SH-SY5Y (cell line): ENCODE data around the gene GDF9.

Experiments used
- GATA2 ChIP-seq: IDR thresholded peaks from 2 replicates; pipeline ENCODE4 v1.6.1; 2011; ENCODE audit warnings: mild to moderate bottlenecking, low read depth, low read length
- GATA3 ChIP-seq: IDR thresholded peaks from 2 replicates; pipeline ENCODE4 v1.6.1; 2011; ENCODE audit warnings: low read depth, mild to moderate bottlenecking, low read length, moderate library complexity

GDF9 gene

DNA sequence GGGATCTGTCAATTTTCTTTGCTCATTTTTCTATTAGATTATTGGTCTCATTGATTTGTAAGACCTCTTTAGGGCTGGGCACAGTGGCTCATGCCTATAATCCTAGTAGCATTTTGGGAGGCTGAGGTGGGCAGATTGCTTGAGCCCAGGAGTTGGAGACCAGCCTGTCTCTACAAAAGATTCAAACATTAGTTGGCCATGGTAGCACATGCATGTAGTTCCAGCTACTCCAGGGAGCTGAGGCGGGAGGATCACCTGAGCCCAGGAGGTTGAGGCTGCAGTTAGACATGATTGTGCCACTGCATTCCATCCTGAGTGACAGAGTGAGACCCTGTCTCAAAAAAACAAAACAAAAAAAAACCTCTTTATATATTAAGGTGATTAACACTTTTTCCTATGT, 29.4 kb downstream of the GDF9 start:
- TF ChIP-seq GATA2 (no peak), GATA3 (no peak)

DNA sequence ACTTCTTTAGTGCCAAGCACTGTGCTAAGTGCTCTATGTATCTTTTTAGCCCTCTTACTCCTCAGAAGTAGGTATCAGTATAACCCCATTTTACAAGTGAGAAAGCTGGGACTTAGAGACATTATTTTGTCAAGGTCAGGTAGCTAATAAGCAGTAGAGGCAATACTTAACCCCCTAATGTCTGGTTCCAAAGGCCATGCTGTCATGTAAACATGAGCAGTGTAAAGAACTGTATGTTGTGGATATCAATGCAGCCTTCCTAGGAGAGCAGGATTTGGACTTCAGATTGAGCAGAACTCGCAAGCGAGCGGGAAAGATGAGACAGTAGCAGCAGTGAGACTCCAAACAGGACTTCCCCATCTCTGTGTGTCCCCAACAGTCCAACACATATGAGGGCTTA, 32.2 kb downstream of the GDF9 start:
- TF ChIP-seq GATA3 (no peak), GATA2 (no peak)

DNA sequence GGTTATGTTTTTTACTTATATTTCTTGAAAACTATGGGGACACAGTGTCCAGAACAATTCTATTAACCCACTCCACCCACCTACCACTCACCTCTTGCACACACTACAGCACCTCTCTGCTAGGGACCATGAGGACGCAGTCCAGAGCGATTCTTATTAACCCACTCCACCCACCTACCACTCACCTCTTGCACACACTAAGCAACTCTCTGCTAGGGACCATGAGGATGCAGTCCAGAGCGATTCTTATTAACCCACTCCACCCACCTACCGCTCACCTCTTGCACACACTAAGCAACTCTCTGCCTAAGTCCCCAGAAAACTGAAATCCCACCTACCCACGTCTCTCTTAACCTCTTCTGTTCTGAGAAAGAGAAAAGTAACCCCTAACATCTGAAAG, 33.7 kb downstream of the GDF9 start:
- TF ChIP-seq GATA3 (no peak), GATA2 (no peak)

DNA sequence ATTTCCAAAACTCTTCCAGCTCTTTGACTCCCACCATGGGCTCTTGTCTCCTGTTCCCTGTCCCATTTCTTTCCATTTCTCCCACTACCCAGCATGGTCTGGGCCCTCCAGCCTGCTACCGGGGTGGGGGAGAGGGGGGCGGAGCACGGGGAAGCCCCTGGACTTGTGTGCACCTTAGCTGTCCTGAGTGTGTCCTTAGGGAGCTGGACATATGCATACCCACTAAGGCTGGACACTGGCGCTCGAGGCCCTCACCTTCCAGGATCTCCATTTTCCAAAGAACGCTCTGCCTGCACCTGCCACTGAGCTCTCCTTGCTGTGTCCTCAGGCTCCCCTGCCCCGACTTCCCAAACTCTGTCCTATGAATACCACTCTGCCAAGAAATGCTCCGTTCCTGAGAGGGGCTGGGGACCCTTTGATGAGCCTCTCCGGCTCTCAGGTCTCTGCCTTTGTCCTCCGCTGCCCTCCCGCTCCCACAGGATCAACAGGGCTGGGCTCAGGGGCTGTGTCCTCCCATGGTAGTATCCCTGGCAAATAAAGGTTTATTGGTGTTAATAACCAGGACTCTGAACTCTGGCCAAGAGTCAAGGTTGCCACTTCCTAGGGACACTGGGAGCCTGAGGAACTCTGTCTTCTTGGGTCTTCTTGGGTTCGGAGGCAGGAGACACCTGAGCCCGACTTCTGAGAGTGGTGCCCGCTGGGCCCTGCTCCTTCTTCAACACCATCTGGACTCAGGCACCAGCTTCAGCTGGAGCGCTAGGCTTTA, 35.0 kb downstream of the GDF9 start:
- no peak for TF ChIP-seq GATA2
- no peak for TF ChIP-seq GATA3

DNA sequence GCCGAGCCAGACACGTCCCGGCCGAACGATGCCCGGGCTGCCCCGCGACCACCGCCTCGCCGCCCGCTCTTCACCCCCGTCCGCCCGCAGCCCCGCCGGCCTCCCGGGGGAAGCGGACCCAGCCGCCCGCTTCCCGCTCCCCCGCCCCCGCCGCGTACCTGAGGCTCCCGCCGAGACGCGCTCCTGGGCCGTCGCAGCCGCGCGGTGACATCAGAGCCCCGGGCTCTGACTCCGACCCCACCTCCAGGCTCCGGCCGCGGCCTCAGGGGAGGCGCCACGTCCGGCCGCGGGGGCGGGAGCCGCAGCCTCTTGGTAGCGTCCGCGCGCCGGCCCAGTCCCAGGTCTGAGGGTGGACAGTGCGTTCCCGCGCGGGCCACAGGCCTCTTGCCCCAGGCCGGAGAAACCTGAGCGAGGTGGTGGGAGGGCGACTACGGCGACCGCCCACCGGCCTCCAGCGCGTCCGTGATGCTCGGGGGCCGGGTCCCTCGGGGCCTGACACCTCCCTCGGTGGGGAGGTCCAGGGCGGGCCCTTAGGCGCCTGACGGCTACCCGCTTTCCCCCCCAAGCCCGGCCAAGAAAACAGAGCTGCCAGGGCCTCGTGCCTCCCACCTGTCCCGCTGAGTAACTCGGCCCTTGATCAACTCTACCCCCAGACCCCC, 35.7 kb downstream of the GDF9 start, which contains the start of gene SHROOM1:
SHROOM1 (minus strand) TSS at position 212 of the 659 bp plus-strand sequence. CDS start 4,507 bp downstream, outside the sequence.
- TF ChIP-seq GATA3 (no peak), GATA2 (no peak)

DNA sequence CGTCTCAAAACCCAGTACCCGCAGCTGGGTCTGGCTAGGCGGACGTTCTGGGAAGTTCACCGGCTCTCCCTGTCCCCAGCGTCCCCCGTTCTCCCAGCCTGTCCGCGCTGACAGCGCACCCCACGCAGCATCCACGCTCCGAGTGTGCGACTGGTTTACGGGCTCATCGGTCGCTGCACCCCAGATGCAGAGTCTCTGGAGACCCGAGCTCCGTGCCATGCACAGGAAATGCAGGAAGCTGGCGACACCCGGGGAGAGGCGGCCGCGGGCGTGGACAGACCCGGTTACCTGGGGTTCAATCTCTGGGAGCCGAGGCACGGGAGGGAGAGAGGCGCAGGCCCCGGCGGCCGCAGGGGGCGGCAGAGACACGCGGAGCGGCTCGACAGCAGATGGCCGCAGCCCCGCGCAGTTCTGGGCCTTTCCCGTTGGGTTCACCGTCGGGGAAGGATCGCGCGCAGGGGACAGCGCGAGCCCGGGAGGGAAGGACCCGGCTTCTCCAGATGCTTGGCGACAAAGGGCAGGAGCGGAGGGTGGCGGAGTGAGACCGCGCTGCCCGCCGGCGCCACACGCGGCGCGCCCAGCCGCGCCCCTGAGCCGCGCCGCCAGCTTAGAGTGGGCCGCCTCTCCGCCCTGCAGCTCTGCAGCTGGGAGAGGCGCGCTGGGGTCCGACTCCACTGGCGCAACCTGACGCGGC, 36.4 kb downstream of the GDF9 start:
- TF ChIP-seq GATA2 (no peak), GATA3 (no peak)

DNA sequence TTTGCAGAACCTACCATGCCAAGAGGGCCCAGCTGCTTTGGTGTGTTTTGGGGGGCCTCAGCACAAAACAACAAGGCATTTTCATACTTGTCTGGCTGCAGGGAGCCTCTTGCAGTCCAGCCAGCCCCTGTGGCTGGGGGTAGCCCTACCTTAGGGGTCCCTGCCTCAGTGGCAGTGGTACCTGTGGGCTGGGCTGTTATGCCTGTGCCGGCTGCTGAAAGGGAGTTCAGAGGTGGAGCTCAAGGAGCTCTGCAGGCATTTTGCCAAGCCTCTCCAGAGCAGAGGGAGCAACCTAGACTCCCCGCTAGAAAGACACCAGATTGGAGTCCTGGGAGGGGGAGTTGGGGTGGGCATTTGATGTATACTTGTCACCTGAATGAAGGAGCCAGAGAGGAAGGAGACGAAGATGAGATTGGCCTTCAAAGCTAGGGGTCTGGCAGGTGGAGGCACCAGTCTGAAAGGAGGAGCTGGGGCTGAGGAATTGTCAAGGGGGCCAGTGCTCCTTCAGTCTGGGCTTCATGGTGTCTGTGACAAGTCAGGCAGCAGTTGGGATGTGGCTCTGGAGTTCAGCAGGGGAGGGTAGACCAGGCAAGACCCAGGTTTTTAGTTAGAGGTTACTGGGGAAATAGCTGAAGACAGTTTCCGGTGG, 37.3 kb downstream of the GDF9 start:
- TF ChIP-seq GATA2 (no peak), GATA3 (no peak)

DNA sequence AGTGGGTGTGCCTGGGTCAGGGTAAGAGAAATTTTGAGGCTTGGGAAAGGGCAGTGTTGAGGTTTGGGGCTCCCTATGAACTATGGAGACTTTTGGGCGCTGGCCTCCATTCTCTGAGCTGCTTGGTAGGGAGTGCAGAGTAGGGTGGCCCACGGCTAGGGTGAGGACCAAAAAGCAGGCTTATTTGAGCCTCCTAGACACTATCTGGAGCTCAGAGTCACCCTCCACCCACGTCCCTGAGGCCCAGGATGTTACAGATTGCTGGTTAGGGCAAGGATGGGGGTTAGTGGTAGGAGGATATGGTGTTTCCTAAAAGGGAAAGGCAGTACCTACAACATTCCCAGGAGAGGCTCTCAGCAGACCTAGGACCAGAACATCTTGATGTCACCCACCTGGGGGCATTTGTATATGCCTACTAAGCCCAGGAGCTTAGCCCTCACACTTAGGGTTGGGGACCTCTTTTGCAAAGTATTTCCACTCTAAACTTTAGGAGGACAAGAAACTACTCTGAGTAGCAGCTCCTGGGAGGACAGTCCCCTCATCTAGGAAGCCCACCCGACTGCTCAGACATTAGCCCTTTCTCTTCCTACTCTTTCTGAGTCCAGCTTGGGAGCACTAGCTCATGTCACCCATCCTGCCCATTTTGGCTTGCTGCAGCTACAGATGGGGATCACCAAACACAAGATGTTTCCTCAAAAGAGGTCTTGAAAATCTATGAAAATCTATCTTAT, 38.2 kb downstream of the GDF9 start:
- TF ChIP-seq GATA2 (no peak), GATA3 (no peak)

DNA sequence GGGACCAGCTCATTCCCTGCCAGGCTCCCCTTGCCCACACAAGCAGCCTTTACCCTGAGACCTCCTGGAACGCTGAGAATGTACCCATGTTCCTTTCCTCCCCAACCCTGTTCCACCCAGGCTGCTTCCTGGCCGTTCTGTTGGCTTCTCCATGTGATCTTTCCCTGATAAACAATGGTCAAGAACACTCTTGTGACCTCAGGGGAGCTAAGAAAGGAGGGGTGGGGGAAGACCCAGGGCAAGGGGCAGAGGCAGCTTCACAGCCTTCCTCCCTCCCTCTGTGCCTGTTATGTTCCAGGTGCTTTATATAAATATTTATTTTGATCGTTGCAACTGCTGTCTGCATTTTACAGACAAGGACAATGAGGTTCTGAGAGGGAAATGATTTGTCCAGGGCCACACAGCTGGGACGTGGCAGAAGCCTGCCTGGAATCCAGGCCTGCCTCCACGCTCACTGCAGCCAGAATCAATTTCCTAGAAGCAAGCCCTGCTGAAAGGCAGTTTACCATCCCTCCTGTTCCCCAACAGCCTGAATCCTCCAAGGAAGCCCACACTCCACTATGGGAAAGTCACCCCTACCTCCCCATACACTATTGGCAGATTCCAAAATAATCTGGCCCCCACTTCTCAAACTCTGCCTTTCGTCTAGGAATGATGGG, 39.7 kb downstream of the GDF9 start:
- TF ChIP-seq GATA2 = no peak
- TF ChIP-seq GATA3 = no peak

DNA sequence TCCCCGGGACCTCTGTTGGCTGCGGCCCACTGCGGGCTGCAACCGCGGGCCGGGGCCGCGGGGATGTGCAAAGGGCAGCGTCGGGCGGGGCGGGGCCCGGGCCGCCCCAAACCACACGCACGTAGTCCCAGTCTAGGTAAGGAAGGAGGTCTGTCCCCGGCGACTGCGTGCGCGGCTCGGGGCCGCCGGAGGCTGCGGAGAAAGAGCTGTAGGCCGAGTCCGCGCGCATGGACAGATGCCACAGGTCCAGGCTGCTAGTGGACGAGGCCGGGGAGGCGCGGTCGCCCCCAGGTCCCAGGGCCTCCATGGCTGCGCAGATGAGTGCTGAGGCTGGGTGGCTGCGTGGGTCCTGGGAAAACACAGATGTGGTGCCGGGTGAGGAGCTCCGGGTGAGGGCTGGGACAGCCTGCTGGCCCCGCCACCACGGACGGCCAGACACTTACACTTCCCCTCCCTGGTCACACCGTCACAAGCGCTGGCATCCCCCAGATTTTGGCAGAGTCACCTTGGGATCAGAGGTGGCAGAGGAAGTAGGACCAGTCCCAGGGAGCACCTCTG, 40.4 kb downstream of the GDF9 start:
- no peak for TF ChIP-seq GATA3
- no peak for TF ChIP-seq GATA2

DNA sequence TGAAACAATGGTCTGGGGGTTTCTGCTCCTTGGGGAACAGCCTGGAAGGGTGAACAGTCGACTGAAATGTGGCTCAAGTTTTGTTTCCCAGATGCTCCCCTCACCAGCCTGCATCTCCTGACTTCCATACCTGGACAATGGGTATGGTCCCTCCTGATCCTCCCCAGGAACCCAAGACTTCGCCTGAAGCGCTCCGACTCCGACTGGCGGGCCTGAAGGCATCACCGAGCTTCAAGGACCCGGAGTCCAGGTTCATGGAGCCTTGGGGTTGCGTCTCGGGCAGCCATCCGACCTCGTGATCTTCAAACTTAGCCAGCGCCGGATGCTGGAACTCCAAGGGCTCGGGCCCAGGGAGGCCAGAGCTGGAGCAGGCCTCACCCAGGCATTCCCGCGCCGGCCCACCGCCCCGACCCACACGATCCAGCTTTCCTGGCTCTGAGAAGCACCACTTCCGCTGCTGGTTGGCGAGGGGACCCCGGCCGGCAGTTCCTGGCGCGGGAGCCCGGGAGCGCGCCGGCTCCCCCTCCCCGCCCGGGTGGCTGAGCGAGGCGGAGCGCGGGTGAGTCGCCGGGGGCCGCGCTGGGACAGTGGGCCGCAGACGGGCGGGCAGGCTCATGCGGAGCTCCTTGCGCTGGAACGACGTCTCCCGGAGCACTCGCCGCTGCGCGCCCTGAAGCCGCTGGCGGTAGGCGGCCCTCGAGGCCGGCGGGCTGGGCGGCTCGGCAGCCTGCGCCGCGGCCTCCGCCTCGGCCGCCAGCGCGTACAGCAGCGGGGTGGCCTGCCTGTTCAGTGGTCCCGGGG, 41.0 kb downstream of the GDF9 start:
- TF ChIP-seq GATA2 = no peak
- TF ChIP-seq GATA3 = no peak

DNA sequence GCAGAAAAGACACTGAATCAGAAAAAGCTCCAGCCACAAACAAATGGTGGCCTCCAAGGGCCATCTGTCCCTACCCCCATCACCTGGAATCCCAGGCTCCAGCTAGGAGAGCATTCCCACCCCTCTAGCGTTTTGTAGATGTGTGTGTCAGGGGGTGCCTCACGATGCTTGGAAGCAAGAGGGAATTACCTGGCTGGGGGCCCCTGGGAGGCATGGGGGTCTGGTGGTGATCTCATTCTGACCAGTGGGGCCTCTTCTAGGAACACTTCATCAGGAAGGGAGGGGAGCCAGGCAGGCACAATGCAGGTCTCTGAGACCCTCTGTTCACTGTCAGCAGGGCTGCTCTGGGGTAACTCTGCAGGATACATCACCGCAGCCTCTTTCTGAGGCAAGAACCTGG, 41.8 kb downstream of the GDF9 start:
- no peak for TF ChIP-seq GATA3
- TF ChIP-seq GATA2 = no peak

DNA sequence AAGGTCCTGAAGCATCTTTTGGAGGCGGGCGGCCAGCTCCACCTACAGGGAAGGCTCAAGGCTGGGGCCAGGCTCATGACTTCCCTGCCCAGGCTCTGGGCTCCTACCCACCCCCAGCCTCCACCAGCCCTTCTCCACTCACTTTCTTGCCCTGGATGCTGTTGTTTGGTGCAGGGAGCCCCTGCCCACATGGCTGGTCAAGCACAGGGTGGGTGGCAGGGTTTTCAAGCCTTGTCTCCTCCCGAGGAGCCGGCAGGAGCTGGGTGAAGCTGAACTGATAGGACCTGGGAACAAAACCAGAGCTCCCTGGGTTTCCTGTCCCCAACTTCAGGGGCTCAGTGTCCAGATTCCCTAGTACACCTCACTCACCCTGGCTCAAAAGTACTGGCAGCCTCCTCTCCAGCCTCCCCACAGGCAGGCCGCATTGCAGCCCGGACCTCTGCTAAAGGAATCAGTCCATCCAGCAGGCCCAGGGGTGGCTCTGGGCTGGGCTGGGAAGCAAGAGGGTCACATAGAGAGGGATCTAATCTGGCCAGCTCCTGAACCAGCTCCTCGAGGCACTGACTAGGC, 42.7 kb downstream of the GDF9 start:
- TF ChIP-seq GATA3 = no peak
- no peak for TF ChIP-seq GATA2
